IMR-90 (cell line): ENCODE measurements around the gene PHC3. TPM values are rescaled to one million over a fixed set of nuclear protein-coding genes. Genes with fewer than 3 reads are reported as not detected.

ENCODE experiments used
- ATAC-seq: fragments of 200-7000 bp; cut with Tn5 transposase; 2 replicates; pipeline ENCODE4 v1.9.1; 2020; ENCODE audit warnings: low read depth, mild to moderate bottlenecking, moderate library complexity
- BruUV-seq: library from RNA; stranded (reverse); fragments of 400-500 nt; replicated peaks from 2 replicates; lab custom pipeline; 2021; lab: Mats Ljungman, UMichigan
- CTCF ChIA-PET: fragments of 300-600 bp; formaldehyde crosslinking; extraction: SDS; loops from one replicate; lab custom pipeline; 2021; ENCODE audit warnings: antibody characterized with exemption; lab: Yijun Ruan, JAX
- POLR2A ChIA-PET: fragments of 300-600 bp; sonication (Branson Sonifier 250); formaldehyde crosslinking; loops from one replicate; lab custom pipeline; 2022; ENCODE audit warnings: antibody characterized with exemption; ENCODE audit not compliant: unreplicated experiment; lab: Charles Lee
- DNase-seq: peaks from one replicate; pipeline ENCODE4 v3.0.0; 2013
- H2AFZ ChIP-seq: replicated peaks from 2 replicates; pipeline ENCODE3; 2013; ENCODE audit warnings: low read length, mild to moderate bottlenecking; ENCODE audit not compliant: poor library complexity
- H2AK5ac ChIP-seq: 2 replicates; pipeline ENCODE4 v1.6.1; 2013; ENCODE audit warnings: low read depth, low read length, inconsistent platforms
- H2AK9ac ChIP-seq: replicated peaks from 2 replicates; pipeline ENCODE3; 2013; ENCODE audit warnings: mild to moderate bottlenecking, low read depth, low read length, moderate library complexity; ENCODE audit not compliant: poor library complexity
- H2BK120ac ChIP-seq: 2 replicates; pipeline ENCODE4 v1.6.1; 2013; ENCODE audit warnings: low read depth, low read length, inconsistent platforms
- H2BK15ac ChIP-seq: 3 replicates; pipeline ENCODE4 v1.6.1; 2013; ENCODE audit warnings: low read depth, low read length, inconsistent platforms
- H2BK20ac ChIP-seq: 2 replicates; pipeline ENCODE4 v1.6.1; 2013; ENCODE audit warnings: low read depth, mild to moderate bottlenecking, inconsistent platforms, low read length, moderate library complexity
- H2BK5ac ChIP-seq: 2 replicates; pipeline ENCODE4 v1.6.1; 2013; ENCODE audit warnings: mild to moderate bottlenecking, low read depth, low read length, inconsistent platforms; ENCODE audit not compliant: poor library complexity, severe bottlenecking
- H3K14ac ChIP-seq: replicated peaks from 2 replicates; pipeline ENCODE4 v1.6.1; 2013; ENCODE audit warnings: low read depth, low read length, inconsistent platforms
- H3K18ac ChIP-seq: 2 replicates; pipeline ENCODE4 v1.6.1; 2013; ENCODE audit warnings: low read depth, low read length, control low read depth
- H3K23ac ChIP-seq: 2 replicates; pipeline ENCODE4 v1.6.1; 2013; ENCODE audit warnings: low read depth, low read length, inconsistent platforms
- H3K27ac ChIP-seq: 2 replicates; pipeline ENCODE4 v1.5.1; 2013; ENCODE audit warnings: mild to moderate bottlenecking, control low read depth, low read length; ENCODE audit not compliant: insufficient read depth
- H3K27me3 ChIP-seq: 2 replicates; pipeline ENCODE4 v1.6.1; 2013; ENCODE audit warnings: low read length; ENCODE audit not compliant: control insufficient read depth, insufficient read depth
- H3K36me3 ChIP-seq: 2 replicates; pipeline ENCODE4 v1.6.1; 2013; ENCODE audit warnings: low read length, mixed read lengths; ENCODE audit not compliant: control insufficient read depth, insufficient read depth
- H3K4ac ChIP-seq: 2 replicates; pipeline ENCODE4 v1.6.1; 2013; ENCODE audit warnings: low read depth, low read length, inconsistent platforms
- H3K4me1 ChIP-seq: 2 replicates; pipeline ENCODE4 v1.6.1; 2013; ENCODE audit warnings: low read length, mixed read lengths; ENCODE audit not compliant: control insufficient read depth, insufficient read depth
- H3K4me2 ChIP-seq: 2 replicates; pipeline ENCODE4 v1.6.1; 2013; ENCODE audit warnings: low read depth, mild to moderate bottlenecking, control low read depth, low read length, moderate library complexity
- H3K4me3 ChIP-seq: 2 replicates; pipeline ENCODE4 v1.5.1; 2013; ENCODE audit warnings: low read depth, mild to moderate bottlenecking, control low read depth, low read length, moderate library complexity; ENCODE audit not compliant: insufficient read depth
- H3K56ac ChIP-seq: 2 replicates; pipeline ENCODE4 v1.6.1; 2013; ENCODE audit warnings: low read length, inconsistent platforms; ENCODE audit not compliant: insufficient read depth; ENCODE audit errors: extremely low read depth
- H3K79me1 ChIP-seq, 2 experiments: 2 replicates each; pipeline ENCODE4 v1.6.1; 2013; ENCODE audit warnings: low read length in 2 of 2, inconsistent platforms in 1 of 2, low read depth in 1 of 2
- H3K9ac ChIP-seq: 2 replicates; pipeline ENCODE4 v1.6.1; 2013; ENCODE audit warnings: low read depth, low read length, control low read depth
- H3K9me1 ChIP-seq: 2 replicates; pipeline ENCODE4 v1.6.1; 2013; ENCODE audit warnings: low read length, inconsistent platforms; ENCODE audit not compliant: insufficient read depth
- H3K9me3 ChIP-seq: 2 replicates; pipeline ENCODE4 v1.6.1; 2013; ENCODE audit warnings: low read length; ENCODE audit not compliant: control insufficient read depth, insufficient read depth
- H4K20me1 ChIP-seq: 2 replicates; pipeline ENCODE4 v1.6.1; 2013; ENCODE audit warnings: low read length, inconsistent platforms; ENCODE audit not compliant: insufficient read depth
- H4K5ac ChIP-seq: 2 replicates; pipeline ENCODE4 v1.6.1; 2013; ENCODE audit warnings: mild to moderate bottlenecking, low read depth, low read length, control low read depth
- H4K8ac ChIP-seq, 2 experiments: 2 replicates each; pipeline ENCODE4 v1.6.1; 2013; ENCODE audit warnings: low read depth in 2 of 2, low read length in 2 of 2, control low read depth in 1 of 2, inconsistent platforms in 1 of 2
- H4K91ac ChIP-seq: 2 replicates; pipeline ENCODE4 v1.6.1; 2013; ENCODE audit warnings: low read depth, low read length, inconsistent platforms; ENCODE audit not compliant: insufficient read depth
- BHLHE40 ChIP-seq: fragments of 150-350 bp; IDR thresholded peaks from 2 replicates; pipeline ENCODE4 v1.6.1; 2016; ENCODE audit warnings: mild to moderate bottlenecking, low read depth, low read length
- CEBPB ChIP-seq: IDR thresholded peaks from 2 replicates; pipeline ENCODE4 v1.6.1; 2012; ENCODE audit warnings: low read depth, low read length, improper control_type of control experiment
- CHD1 ChIP-seq: IDR thresholded peaks from 2 replicates; pipeline ENCODE4 v1.6.1; 2012; ENCODE audit warnings: low read depth, low read length, improper control_type of control experiment
- CTCF ChIP-seq: conservative IDR thresholded peaks from 2 replicates; pipeline ENCODE4 v1.5.1; 2012; ENCODE audit warnings: mild to moderate bottlenecking, low read depth, low read length, improper control_type of control experiment
- ELK1 ChIP-seq: fragments of 150-350 bp; IDR thresholded peaks from 2 replicates; pipeline ENCODE4 v1.6.1; 2016; ENCODE audit warnings: low read depth, mild to moderate bottlenecking, low read length, moderate library complexity, borderline replicate concordance
- FOS ChIP-seq: fragments of 150-350 bp; IDR thresholded peaks from 2 replicates; pipeline ENCODE4 v1.6.1; 2016; ENCODE audit warnings: low read depth, low read length
- MAFK ChIP-seq: IDR thresholded peaks from 2 replicates; pipeline ENCODE4 v1.6.1; 2012; ENCODE audit warnings: low read depth, low read length, improper control_type of control experiment
- MAZ ChIP-seq: IDR thresholded peaks from 2 replicates; pipeline ENCODE4 v1.6.1; 2012; ENCODE audit warnings: low read depth, mild to moderate bottlenecking, low read length, improper control_type of control experiment, moderate library complexity, borderline replicate concordance
- MXI1 ChIP-seq: IDR thresholded peaks from 2 replicates; pipeline ENCODE4 v1.6.1; 2012; ENCODE audit warnings: low read depth, mild to moderate bottlenecking, low read length, moderate library complexity, borderline replicate concordance
- NFE2L2 ChIP-seq: fragments of 150-350 bp; IDR thresholded peaks from 2 replicates; pipeline ENCODE4 v1.6.1; 2016; ENCODE audit warnings: low read depth, mild to moderate bottlenecking, low read length
- POLR2A ChIP-seq: IDR thresholded peaks from 2 replicates; pipeline ENCODE4 v1.6.1; 2012; ENCODE audit warnings: mild to moderate bottlenecking, low read depth, low read length
- RAD21 ChIP-seq: IDR thresholded peaks from 2 replicates; pipeline ENCODE4 v1.6.1; 2012; ENCODE audit warnings: low read length, improper control_type of control experiment
- RCOR1 ChIP-seq: IDR thresholded peaks from 2 replicates; pipeline ENCODE4 v1.6.1; 2012; ENCODE audit warnings: mild to moderate bottlenecking, low read length, improper control_type of control experiment; ENCODE audit not compliant: insufficient replicate concordance
- RFX5 ChIP-seq: IDR thresholded peaks from 2 replicates; pipeline ENCODE4 v1.8.0; 2012; ENCODE audit warnings: low read depth, mild to moderate bottlenecking, low read length, moderate library complexity
- SMC3 ChIP-seq: fragments of 150-350 bp; IDR thresholded peaks from 2 replicates; pipeline ENCODE4 v1.6.1; 2016; ENCODE audit warnings: low read depth, mild to moderate bottlenecking, antibody characterized with exemption, low read length, moderate library complexity
- USF2 ChIP-seq: fragments of 150-350 bp; IDR thresholded peaks from 2 replicates; pipeline ENCODE4 v1.6.1; 2017; ENCODE audit warnings: mild to moderate bottlenecking, antibody characterized with exemption, low read length, low read depth
- WGBS, 2 experiments: methylation state at CpG; one replicate each; pipeline versions ENCODE4 v1.1.5 to v1.1.7; 2013; ENCODE audit warnings: missing lambda C conversion rate in 2 of 2; ENCODE audit not compliant: insufficient read length in 1 of 2; ENCODE audit errors: extremely low coverage in 2 of 2; 5-methylcytosine and 5-hydroxymethylcytosine counted together
- dilution Hi-C: fragments of 300-500 bp; cut with HindIII; formaldehyde crosslinking; loops from one replicate; pipeline ENCODE4 v1.14.3; 2018; ENCODE audit warnings: low sequenced_read_pairs; ENCODE audit not compliant: unreplicated experiment
- in situ Hi-C: fragments of 300-500 bp; cut with MboI; formaldehyde crosslinking; loops from 3 replicates; pipeline ENCODE4 v1.14.3; 2019; ENCODE audit warnings: low sequenced_read_pairs, inconsistent platforms, mixed read lengths
- intact Hi-C: fragments of 100-400 bp; cut with micrococcal nuclease; formaldehyde crosslinking; loops from 2 replicates; pipeline ENCODE4 v1.10.0; 2022
- polyA plus RNA-seq, 3 experiments: library from polyadenylated mRNA; depleted of rRNA; stranded (reverse); fragments of >200 nt; gene quantifications; 2 replicates each; pipeline ENCODE4 v1.2.3, GENCODE V29; 2012; ENCODE audit warnings: low replicate concordance in 1 of 3
- total RNA-seq: library from RNA; depleted of rRNA; stranded (reverse); fragments of >200 nt; gene quantifications from 2 replicates; pipeline ENCODE4 v1.2.3, GENCODE V29; 2012

Gene PHC3
- total and polyA plus RNA-seq, 2 of the 4 experiments (the other 2 are of a cell fraction): 18.3 to 26.3 TPM

GRCh38 chr3:170078620-170079281, 102.8 kb downstream of the PHC3 start:
- no peak overlapping the region for H3K4me2 ChIP-seq
- no peak overlapping the region for H3K18ac ChIP-seq
- H4K8ac ChIP-seq: no peak overlapping the region
- no peak overlapping the region for H3K4me3 ChIP-seq
- no peak overlapping the region for H3K56ac ChIP-seq
- no peak overlapping the region for H2BK120ac ChIP-seq
- TF ChIP-seq CTCF: no peak
- no peak for TF ChIP-seq POLR2A
- no peak for TF ChIP-seq CEBPB
- TF ChIP-seq ELK1: no peak
- TF ChIP-seq SMC3: no peak
- no peak for TF ChIP-seq BHLHE40
- no peak for TF ChIP-seq RAD21
- no peak for TF ChIP-seq USF2
- TF ChIP-seq MAZ: no peak
- no peak for TF ChIP-seq CHD1
- no peak for TF ChIP-seq FOS
- no peak for TF ChIP-seq MXI1
- no peak for TF ChIP-seq MAFK
- no peak for TF ChIP-seq RFX5
- no peak for TF ChIP-seq NFE2L2
- TF ChIP-seq RCOR1: no peak
- H4K91ac ChIP-seq: no peak overlapping the region
- no peaks in the 10 kb centered on the region for H3K9me3 ChIP-seq
- no peak overlapping the region for H3K14ac ChIP-seq
- peak; percentile 15; the same call in 1 of the 2 replicates for ATAC-seq
- no peak overlapping the region for H3K27ac ChIP-seq
- dilution Hi-C loops (no loop called here), intact Hi-C loops (no loop called here), in situ Hi-C loops (no loop called here)
- H3K23ac ChIP-seq: no peak overlapping the region
- 87% methylated on average over 3 of the region's 13 CpGs; no CpG with 5 or more reads in 1 of the 2 experiments for WGBS, 2 experiments
- H3K27me3 ChIP-seq: no peaks in the 10 kb centered on the region
- H3K4me1 ChIP-seq: peaks cover 1% of the 10 kb centered on the region; the same call in 1 of the 2 replicates
- no peak overlapping the region for H2BK20ac ChIP-seq
- no peak overlapping the region for H3K4ac ChIP-seq
- H2AK9ac ChIP-seq: no peak overlapping the region
- ChIA-PET POLR2A (no interaction called here), CTCF (no interaction called here)
- H3K9me1 ChIP-seq: no peaks in the 10 kb centered on the region
- DNase-seq: no peak
- no peak overlapping the region for H3K9ac ChIP-seq
- H2BK15ac ChIP-seq: no peak overlapping the region
- no TSS peak for BruUV-seq
- no peaks in the 10 kb centered on the region for H4K20me1 ChIP-seq
- no peak overlapping the region for H2BK5ac ChIP-seq
- no peak overlapping the region for H2AK5ac ChIP-seq
- no peak overlapping the region for H2AFZ ChIP-seq
- H3K36me3 ChIP-seq: peaks cover 4% of the 10 kb centered on the region; the same call in 1 of the 2 replicates
- no peak overlapping the region for H4K5ac ChIP-seq
- no peaks in the 10 kb centered on the region for H3K79me1 ChIP-seq
